Neural cell (in vitro differentiated cells): ENCODE results near the gene NPEPPS. TPM values are rescaled to one million over a fixed set of nuclear protein-coding genes. Genes with fewer than 3 reads are reported as not detected.
"Not testable (repeated sequence)": the region's sequence is repeated elsewhere in the genome, so short reads cannot be mapped to it uniquely, and the experiment has no call there.

Experiments used
- H2AFZ ChIP-seq: fragments of 200-600, 300-800 bp; sonication (generic), shearing (Covaris generic); 2 replicates; pipeline ENCODE4 v1.6.0; 2014; ENCODE audit warnings: low read depth, mild to moderate bottlenecking, antibody characterized with exemption, low read length, moderate library complexity
- H3F3A ChIP-seq: fragments of 200-600 bp; shearing (Covaris generic); 2 replicates; pipeline ENCODE4 v1.6.1; 2016; ENCODE audit warnings: mild to moderate bottlenecking, moderate library complexity, mixed read lengths, antibody characterized with exemption, low read length; ENCODE audit not compliant: insufficient read depth, poor library complexity, severe bottlenecking
- H3K27ac ChIP-seq: fragments of 200-600, 300-800 bp; sonication (generic), shearing (Covaris generic); 2 replicates; pipeline ENCODE4 v1.5.1; 2014; ENCODE audit warnings: mild to moderate bottlenecking, low read length, moderate library complexity
- H3K27me3 ChIP-seq: fragments of 300-800, 200-600 bp; sonication (generic), shearing (Covaris generic); 2 replicates; pipeline ENCODE4 v1.6.0; 2014; ENCODE audit warnings: mild to moderate bottlenecking, low read depth, low read length, moderate library complexity; ENCODE audit not compliant: insufficient read depth
- H3K36me3 ChIP-seq: fragments of 300-800, 200-600 bp; sonication (generic), shearing (Covaris generic); 2 replicates; pipeline ENCODE4 v1.5.1; 2014; ENCODE audit warnings: mild to moderate bottlenecking, antibody characterized with exemption, low read length, moderate library complexity; ENCODE audit not compliant: insufficient read depth
- H3K4me2 ChIP-seq: fragments of 300-800, 200-600 bp; sonication (generic), shearing (Covaris generic); 2 replicates; pipeline ENCODE4 v1.6.0; 2014; ENCODE audit warnings: mild to moderate bottlenecking, low read length
- H3K4me3 ChIP-seq: fragments of 300-800, 200-600 bp; sonication (generic), shearing (Covaris generic); 2 replicates; pipeline ENCODE4 v1.5.1; 2014; ENCODE audit warnings: mild to moderate bottlenecking, low read length, moderate library complexity
- H3K79me2 ChIP-seq: fragments of 200-600 bp; shearing (Covaris generic); replicated peaks from 2 replicates; pipeline ENCODE4 v1.6.0; 2014; ENCODE audit warnings: mild to moderate bottlenecking, low read length, moderate library complexity; ENCODE audit not compliant: insufficient read depth
- H3K9ac ChIP-seq: fragments of 300-800, 200-600 bp; sonication (generic), shearing (Covaris generic); 2 replicates; pipeline ENCODE4 v1.6.1; 2016; ENCODE audit warnings: mild to moderate bottlenecking, low read length, mixed read lengths
- H3K9me2 ChIP-seq: fragments of 200-600 bp; shearing (Covaris generic); 2 replicates; pipeline ENCODE4 v1.6.1; 2016; ENCODE audit warnings: mild to moderate bottlenecking, low read length, mixed read lengths; ENCODE audit not compliant: insufficient read depth
- H3K9me3 ChIP-seq: fragments of 200-600, 300-800 bp; sonication (generic), shearing (Covaris generic); 2 replicates; pipeline ENCODE4 v1.6.1; 2016; ENCODE audit warnings: mild to moderate bottlenecking, mixed run types, low read length, moderate library complexity, mixed read lengths
- H4K20me1 ChIP-seq: fragments of 200-600 bp; shearing (Covaris generic); 2 replicates; pipeline ENCODE4 v1.6.1; 2016; ENCODE audit warnings: mild to moderate bottlenecking, mixed run types; ENCODE audit not compliant: insufficient read depth
- CTCF ChIP-seq: fragments of 450-650 bp; IDR thresholded peaks from 2 replicates; pipeline ENCODE4 v1.5.1; 2014; ENCODE audit warnings: antibody characterized with exemption, mild to moderate bottlenecking, moderate library complexity; ENCODE audit not compliant: poor library complexity, severe bottlenecking
- POLR2AphosphoS5 ChIP-seq: IDR thresholded peaks from 2 replicates; pipeline ENCODE4 v1.6.1; 2012
- RAD21 ChIP-seq: fragments of 450-650 bp; conservative IDR thresholded peaks from 2 replicates; pipeline ENCODE4 v1.6.1; 2014; ENCODE audit warnings: antibody characterized with exemption, mild to moderate bottlenecking, moderate library complexity
- SMC3 ChIP-seq: fragments of 450-650 bp; conservative IDR thresholded peaks from 2 replicates; pipeline ENCODE4 v1.6.1; 2014; ENCODE audit warnings: antibody characterized with exemption, mild to moderate bottlenecking, moderate library complexity; ENCODE audit not compliant: poor library complexity
- polyA minus RNA-seq: library from RNA; depleted of rRNA, polyadenylated mRNA; stranded (reverse); fragments of >200 nt; gene quantifications from 2 replicates; pipeline ENCODE4 v1.2.3, GENCODE V29; 2014
- polyA plus RNA-seq: library from polyadenylated mRNA; depleted of rRNA; stranded (reverse); fragments of >200 nt; gene quantifications from 2 replicates; pipeline ENCODE4 v1.2.3, GENCODE V29; 2014

NPEPPS gene, protein sequence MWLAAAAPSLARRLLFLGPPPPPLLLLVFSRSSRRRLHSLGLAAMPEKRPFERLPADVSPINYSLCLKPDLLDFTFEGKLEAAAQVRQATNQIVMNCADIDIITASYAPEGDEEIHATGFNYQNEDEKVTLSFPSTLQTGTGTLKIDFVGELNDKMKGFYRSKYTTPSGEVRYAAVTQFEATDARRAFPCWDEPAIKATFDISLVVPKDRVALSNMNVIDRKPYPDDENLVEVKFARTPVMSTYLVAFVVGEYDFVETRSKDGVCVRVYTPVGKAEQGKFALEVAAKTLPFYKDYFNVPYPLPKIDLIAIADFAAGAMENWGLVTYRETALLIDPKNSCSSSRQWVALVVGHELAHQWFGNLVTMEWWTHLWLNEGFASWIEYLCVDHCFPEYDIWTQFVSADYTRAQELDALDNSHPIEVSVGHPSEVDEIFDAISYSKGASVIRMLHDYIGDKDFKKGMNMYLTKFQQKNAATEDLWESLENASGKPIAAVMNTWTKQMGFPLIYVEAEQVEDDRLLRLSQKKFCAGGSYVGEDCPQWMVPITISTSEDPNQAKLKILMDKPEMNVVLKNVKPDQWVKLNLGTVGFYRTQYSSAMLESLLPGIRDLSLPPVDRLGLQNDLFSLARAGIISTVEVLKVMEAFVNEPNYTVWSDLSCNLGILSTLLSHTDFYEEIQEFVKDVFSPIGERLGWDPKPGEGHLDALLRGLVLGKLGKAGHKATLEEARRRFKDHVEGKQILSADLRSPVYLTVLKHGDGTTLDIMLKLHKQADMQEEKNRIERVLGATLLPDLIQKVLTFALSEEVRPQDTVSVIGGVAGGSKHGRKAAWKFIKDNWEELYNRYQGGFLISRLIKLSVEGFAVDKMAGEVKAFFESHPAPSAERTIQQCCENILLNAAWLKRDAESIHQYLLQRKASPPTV
- 150 and 170 TPM in 2 replicates for polyA plus RNA-seq
- polyA minus RNA-seq: 197 and 240 TPM in 2 replicates

DNA sequence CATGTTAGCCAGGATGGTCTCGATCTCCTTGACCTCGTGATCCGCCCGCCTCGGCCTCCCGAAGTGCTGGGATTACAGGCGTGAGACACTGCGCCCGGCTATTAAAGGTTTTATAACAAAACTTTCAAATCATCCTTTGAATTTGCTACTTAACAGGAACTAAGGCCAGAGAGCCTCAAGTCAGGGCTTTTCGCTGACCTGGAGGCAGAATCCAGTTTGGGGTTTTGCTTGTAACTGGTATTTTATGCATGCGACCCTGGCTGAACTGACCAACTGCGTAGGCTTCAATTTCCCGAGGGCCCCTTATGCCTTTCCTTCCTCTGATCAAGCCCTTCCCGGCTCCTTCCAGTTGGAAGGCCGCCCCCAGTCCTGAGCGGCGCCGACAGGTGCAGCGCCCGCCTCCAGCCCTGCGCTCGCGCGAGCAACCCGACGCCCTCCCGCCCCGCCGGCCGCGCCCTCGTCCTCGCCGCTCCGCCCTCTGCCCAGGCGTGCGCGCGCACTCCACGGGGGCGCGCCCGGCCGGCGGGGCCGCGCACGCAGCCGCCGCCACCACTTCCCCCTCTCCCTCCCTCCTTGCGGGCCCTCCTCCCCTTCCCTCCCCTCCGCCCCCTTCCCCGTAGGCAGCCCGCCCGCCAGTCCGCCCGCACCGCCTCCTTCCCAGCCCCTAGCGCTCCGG lies at the start of gene NPEPPS:
TSS of gene NPEPPS (plus strand) at position 552 of the 676 bp plus-strand sequence. CDS start 193 bp downstream, outside the sequence.
- TF ChIP-seq POLR2AphosphoS5: peak; percentile 41
- H3K27me3 ChIP-seq, H3K4me2 ChIP-seq, H3K79me2 ChIP-seq, H3F3A ChIP-seq, H3K36me3 ChIP-seq, H3K9me3 ChIP-seq, H4K20me1 ChIP-seq, H3K9me2 ChIP-seq: not testable (repeated sequence)
- Histone ChIP-seq H3K9ac (peak within 1 kb of the TSS; percentile 80), H3K4me3 (peak within 1 kb of the TSS; percentile 66), H3K27ac (peak within 1 kb of the TSS; percentile 82), H2AFZ (peak within 1 kb of the TSS; percentile 60)

- H3K79me2 ChIP-seq, H2AFZ ChIP-seq: not testable (repeated sequence)
- H3K27ac ChIP-seq: peak overlapping the region; percentile 69
Measured at GRCh38 chr17:47491841-47492212, 39.1 kb upstream of the NPEPPS start.

DNA sequence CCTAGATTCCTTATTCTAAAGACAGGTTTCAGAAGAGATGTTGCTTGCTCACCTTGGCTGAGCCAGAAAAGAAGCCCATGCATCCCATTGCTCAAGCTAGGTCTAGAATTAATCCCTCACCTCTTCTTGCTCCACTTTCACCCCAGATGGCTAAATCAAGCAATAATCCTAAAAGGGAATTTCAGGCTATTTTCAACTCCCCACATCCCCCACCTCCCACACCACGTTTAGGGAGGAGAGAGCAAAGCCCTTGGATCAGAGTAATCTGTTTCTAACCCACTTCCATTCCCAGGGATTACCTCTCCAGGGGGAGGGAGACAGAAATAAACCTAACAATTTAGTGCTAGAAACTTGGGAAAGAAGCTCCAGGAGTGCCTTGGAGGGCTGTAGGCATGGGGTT lies 31.8 kb upstream of the NPEPPS start:
- H3K27me3 ChIP-seq, H3F3A ChIP-seq, H3K9me3 ChIP-seq, H4K20me1 ChIP-seq, H3K79me2 ChIP-seq, H3K4me3 ChIP-seq, H3K9ac ChIP-seq, H3K4me2 ChIP-seq, H3K27ac ChIP-seq, H3K9me2 ChIP-seq, H3K36me3 ChIP-seq, H2AFZ ChIP-seq: not testable (repeated sequence)

More at GRCh38 chr17:47491841-47492212, 39.1 kb upstream of the NPEPPS start:
- H3K27me3 ChIP-seq, H3K9me2 ChIP-seq, H3K4me2 ChIP-seq, H3K36me3 ChIP-seq, H3F3A ChIP-seq, H4K20me1 ChIP-seq, H3K9me3 ChIP-seq: not testable (repeated sequence)
- H3K4me3 ChIP-seq: peak overlapping the region; percentile 61
- H3K9ac ChIP-seq: peak overlapping the region; percentile 63

DNA sequence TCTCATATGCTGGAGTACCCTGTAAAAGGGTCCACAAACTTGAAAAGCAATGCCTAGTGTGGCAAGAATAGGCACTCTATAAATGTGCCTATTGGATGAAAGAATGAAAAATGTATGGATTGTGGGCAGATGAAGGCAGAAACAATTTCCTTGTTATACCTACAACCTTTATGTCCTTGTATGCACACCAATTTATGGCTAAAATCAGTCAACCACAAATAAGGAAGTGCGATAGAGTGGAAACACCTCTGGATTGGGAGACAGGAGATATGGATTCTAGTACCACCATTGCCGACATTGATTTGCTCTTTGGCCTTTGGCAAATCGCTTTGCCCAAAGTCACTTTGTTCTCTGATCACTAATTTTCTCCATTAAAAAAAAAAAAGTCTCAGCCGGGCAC lies 31.4 kb upstream of the NPEPPS start:
- not testable (repeated sequence) for H4K20me1 ChIP-seq, H3K36me3 ChIP-seq, H3K79me2 ChIP-seq, H3K9me3 ChIP-seq, H3K9ac ChIP-seq, H3F3A ChIP-seq, H3K4me2 ChIP-seq, H3K27me3 ChIP-seq, H2AFZ ChIP-seq, H3K4me3 ChIP-seq, H3K27ac ChIP-seq, H3K9me2 ChIP-seq

GRCh38 chr17:47500620-47501019 lies 30.3 kb upstream of the NPEPPS start:
- H3K27me3 ChIP-seq, H3K36me3 ChIP-seq, H3K4me3 ChIP-seq, H3K27ac ChIP-seq, H3F3A ChIP-seq, H3K9me3 ChIP-seq, H4K20me1 ChIP-seq, H3K9ac ChIP-seq, H3K4me2 ChIP-seq, H3K9me2 ChIP-seq, H2AFZ ChIP-seq, H3K79me2 ChIP-seq: not testable (repeated sequence)
- TF ChIP-seq SMC3: peak; percentile 66
- TF ChIP-seq CTCF: peak; percentile 64
- TF ChIP-seq RAD21: peak; percentile 59

GRCh38 chr17:47502122-47502731 lies 28.7 kb upstream of the NPEPPS start:
- not testable (repeated sequence) for H3K4me3 ChIP-seq, H2AFZ ChIP-seq, H3K9me2 ChIP-seq, H3K9me3 ChIP-seq, H4K20me1 ChIP-seq, H3K36me3 ChIP-seq, H3K27me3 ChIP-seq, H3K4me2 ChIP-seq, H3K27ac ChIP-seq, H3K9ac ChIP-seq, H3F3A ChIP-seq, H3K79me2 ChIP-seq
